ENCODE measurements around the gene DEFB124. TPM values are rescaled to one million over a fixed set of nuclear protein-coding genes. Genes with fewer than 3 reads are reported as not detected.

The DEFB124 gene
- total RNA-seq, 2 donors from 2014 or later = not detected

GRCh38 chr20:31517373-31517772 is 42.4 kb upstream of the DEFB124 start:
- peak; percentile 89 for DNase-seq
- H3K27ac ChIP-seq (ENCODE audit: low read depth, low read length) = no peak overlapping the region

GRCh38 chr20:31516651-31517050 is 41.7 kb upstream of the DEFB124 start:
- Histone ChIP-seq H3K9me3 (ENCODE audit: control insufficient read depth, low read length) (no peaks in the 10 kb centered on the region), H3K36me3 (ENCODE audit: control insufficient read depth, insufficient read depth, low read length) (peaks cover 36% of the 10 kb centered on the region), H3K27me3 (ENCODE audit: control insufficient read depth, insufficient read depth, low read length, poor library complexity, severe bottlenecking) (no peaks in the 10 kb centered on the region), H3K9ac (ENCODE audit: extremely low read depth, low read length, poor library complexity, severe bottlenecking) (no peak overlapping the region), H3K4me3 (ENCODE audit: low read length) (peak overlapping the region; percentile 42), H3K4me1 (ENCODE audit: control insufficient read depth, insufficient read depth, low read length) (peaks cover 6% of the 10 kb centered on the region), H3K27ac (ENCODE audit: low read depth, low read length) (no peak overlapping the region)
- Mint-ChIP-seq H3K4me1 (peaks cover 10% of the 10 kb centered on the region), H3K36me3 (ENCODE audit: low read depth) (peaks cover 26% of the 10 kb centered on the region), H3K27ac (no peak overlapping the region), H3K27me3 (ENCODE audit: insufficient read depth) (no peaks in the 10 kb centered on the region), H3K9me3 (no peaks in the 10 kb centered on the region), H3K4me3 (no peak overlapping the region)
- TF ChIP-seq CTCF (conservative IDR thresholded peaks at IDR 0.05) = no peak
- DNase-seq = no peak
- WGBS, 2 experiments (ENCODE audit: insufficient coverage in 1 of 2, insufficient read length in 1 of 2) = 70 to 93% methylated on average over 2 of the region's 2 CpGs

More at GRCh38 chr20:31517373-31517772, 42.4 kb upstream of the DEFB124 start:
- Histone ChIP-seq H3K36me3 (ENCODE audit: control insufficient read depth, insufficient read depth, low read length) (peaks cover 36% of the 10 kb centered on the region), H3K27me3 (ENCODE audit: control insufficient read depth, insufficient read depth, low read length, poor library complexity, severe bottlenecking) (no peaks in the 10 kb centered on the region), H3K9ac (ENCODE audit: extremely low read depth, low read length, poor library complexity, severe bottlenecking) (no peak overlapping the region), H3K4me3 (ENCODE audit: low read length) (no peak overlapping the region), H3K4me1 (ENCODE audit: control insufficient read depth, insufficient read depth, low read length) (peaks cover 6% of the 10 kb centered on the region), H3K9me3 (ENCODE audit: control insufficient read depth, low read length) (no peaks in the 10 kb centered on the region)
- H3K9me3 Mint-ChIP-seq = no peaks in the 10 kb centered on the region
- H3K4me3 Mint-ChIP-seq = no peak overlapping the region
- H3K27ac Mint-ChIP-seq = no peak overlapping the region
- WGBS, 2 experiments (ENCODE audit: insufficient coverage in 1 of 2, insufficient read length in 1 of 2) = 81 to 94% methylated on average over 3 to 4 of the region's 4 CpGs
- no peaks in the 10 kb centered on the region for H3K27me3 Mint-ChIP-seq (ENCODE audit: insufficient read depth)
- peak; percentile 58 for TF ChIP-seq CTCF (conservative IDR thresholded peaks at IDR 0.05)
- H3K4me1 Mint-ChIP-seq = peaks cover 10% of the 10 kb centered on the region
- H3K36me3 Mint-ChIP-seq (ENCODE audit: low read depth) = peaks cover 31% of the 10 kb centered on the region

- Histone ChIP-seq H3K36me3 (ENCODE audit: control insufficient read depth, insufficient read depth, low read length) (peaks cover 34% of the 10 kb centered on the region), H3K9me3 (ENCODE audit: control insufficient read depth, low read length) (no peaks in the 10 kb centered on the region), H3K27ac (ENCODE audit: low read depth, low read length) (no peak overlapping the region), H3K9ac (ENCODE audit: extremely low read depth, low read length, poor library complexity, severe bottlenecking) (no peak overlapping the region), H3K4me1 (ENCODE audit: control insufficient read depth, insufficient read depth, low read length) (peaks cover 6% of the 10 kb centered on the region), H3K27me3 (ENCODE audit: control insufficient read depth, insufficient read depth, low read length, poor library complexity, severe bottlenecking) (no peaks in the 10 kb centered on the region), H3K4me3 (ENCODE audit: low read length) (peak overlapping the region; percentile 89)
- H3K4me3 Mint-ChIP-seq = no peak overlapping the region
- H3K27me3 Mint-ChIP-seq (ENCODE audit: insufficient read depth) = no peaks in the 10 kb centered on the region
- no peak for DNase-seq
- TF ChIP-seq CTCF (conservative IDR thresholded peaks at IDR 0.05) = no peak
- peaks cover 10% of the 10 kb centered on the region for H3K4me1 Mint-ChIP-seq
- no peaks in the 10 kb centered on the region for H3K9me3 Mint-ChIP-seq
- no peak overlapping the region for H3K27ac Mint-ChIP-seq
- 92 to 94% methylated on average over 3 to 4 of the region's 4 CpGs for WGBS, 2 experiments (ENCODE audit: insufficient coverage in 1 of 2, insufficient read length in 1 of 2)
- H3K36me3 Mint-ChIP-seq (ENCODE audit: low read depth) = peaks cover 23% of the 10 kb centered on the region
Observed at GRCh38 chr20:31516166-31516565, 41.2 kb upstream of the DEFB124 start.
